ENCODE data around the gene OR13A1.
A peak's percentile ranks its signal among the peaks of the same experiment; 100 is the strongest.
"Not testable (repeated sequence)": the region's sequence is repeated elsewhere in the genome, so short reads cannot be mapped to it uniquely, and the experiment has no call there.

OR13A1 gene

GRCh38 chr10:45315508-45315907 is at the start of gene OR13A1:
OR13A1 (minus strand) TSS chr10:45315608; CDS start chr10:45304422, 11,186 bp downstream.
- no peak for DNase-seq

- peak; percentile 31 for DNase-seq
These were observed 46.8 kb upstream of the OR13A1 start for GRCh38 chr10:45361983-45362799.

- not testable (repeated sequence) for DNase-seq
These were observed 43.6 kb upstream of the OR13A1 start for GRCh38 chr10:45358961-45359360.

GRCh38 chr10:45355494-45355893 is 40.1 kb upstream of the OR13A1 start:
- no peak for DNase-seq

- DNase-seq: no peak
These were observed 38.9 kb upstream of the OR13A1 start for GRCh38 chr10:45354261-45354660.

GRCh38 chr10:45353186-45353585 is 37.8 kb upstream of the OR13A1 start:
- no peak for DNase-seq

- DNase-seq: not testable (repeated sequence)
These were observed 32.9 kb upstream of the OR13A1 start for GRCh38 chr10:45348196-45348765.

GRCh38 chr10:45347464-45347863 is 32.1 kb upstream of the OR13A1 start:
- DNase-seq: not testable (repeated sequence)

- not testable (repeated sequence) for DNase-seq
These were observed 31.4 kb upstream of the OR13A1 start for GRCh38 chr10:45346652-45347335.

GRCh38 chr10:45340420-45340819 is 25.0 kb upstream of the OR13A1 start:
- DNase-seq: not testable (repeated sequence)

- DNase-seq: no peak
These were observed 24.5 kb upstream of the OR13A1 start for GRCh38 chr10:45339894-45340293.

GRCh38 chr10:45331824-45332223 is 16.4 kb upstream of the OR13A1 start:
- not testable (repeated sequence) for DNase-seq

- DNase-seq: not testable (repeated sequence)
These were observed 11.5 kb upstream of the OR13A1 start for GRCh38 chr10:45326864-45327263.

- DNase-seq: no peak
These were observed 9.7 kb upstream of the OR13A1 start for GRCh38 chr10:45325116-45325515.

- DNase-seq: no peak
These were observed 4.3 kb upstream of the OR13A1 start for GRCh38 chr10:45319702-45320101.

GRCh38 chr10:45313264-45313873 is 2.0 kb downstream of the OR13A1 start:
- no peak for DNase-seq

- peak; percentile 12 for DNase-seq
These were observed 6.7 kb downstream of the OR13A1 start for GRCh38 chr10:45308707-45309106.

GRCh38 chr10:45302573-45302972 is 12.8 kb downstream of the OR13A1 start:
- no peak for DNase-seq

- DNase-seq: not testable (repeated sequence)
These were observed 17.0 kb downstream of the OR13A1 start for GRCh38 chr10:45298341-45298955.

- no peak for DNase-seq
These were observed 20.7 kb downstream of the OR13A1 start for GRCh38 chr10:45294681-45295080.

GRCh38 chr10:45286980-45287379 is 28.4 kb downstream of the OR13A1 start:
- DNase-seq: no peak

GRCh38 chr10:45282061-45282460 is 33.3 kb downstream of the OR13A1 start:
- no peak for DNase-seq

Measured in NCI-H1105 treated with DMSO at 0.1 percent for 48 hours (cell line).